GM21381 (cell line): Measurements from ENCODE around the gene CSNK1A1.

Experiments
- ATAC-seq: cut with Tn5 transposase; IDR thresholded peaks from one replicate; pipeline ENCODE4 v1.9.1; 2021; ENCODE audit warnings: mild to moderate bottlenecking, moderate library complexity; ENCODE audit not compliant: unreplicated experiment

The CSNK1A1 gene

GRCh38 chr5:149495673-149496072, 55.6 kb downstream of the CSNK1A1 start:
- ATAC-seq, result no peak

- no peak for ATAC-seq
These were observed 57.9 kb downstream of the CSNK1A1 start for GRCh38 chr5:149493316-149493715.

- ATAC-seq, result no peak
These were observed 58.5 kb downstream of the CSNK1A1 start for GRCh38 chr5:149492781-149493180.

- ATAC-seq, result no peak
These were observed 60.4 kb downstream of the CSNK1A1 start for GRCh38 chr5:149490599-149491485.

GRCh38 chr5:149489605-149490037, 61.6 kb downstream of the CSNK1A1 start:
- no peak for ATAC-seq

GRCh38 chr5:149488645-149489306, 62.5 kb downstream of the CSNK1A1 start:
- ATAC-seq, result no peak

- ATAC-seq, result no peak
These were observed 63.6 kb downstream of the CSNK1A1 start for GRCh38 chr5:149487672-149488071.

- ATAC-seq, result no peak
These were observed 64.3 kb downstream of the CSNK1A1 start for GRCh38 chr5:149486726-149487635.

- ATAC-seq, result no peak
These were observed 65.3 kb downstream of the CSNK1A1 start for GRCh38 chr5:149485655-149486615.

GRCh38 chr5:149481485-149481884, 69.8 kb downstream of the CSNK1A1 start:
- ATAC-seq, result no peak

- ATAC-seq, result no peak
These were observed 72.5 kb downstream of the CSNK1A1 start for GRCh38 chr5:149478761-149479160.

- no peak for ATAC-seq
These were observed 75.5 kb downstream of the CSNK1A1 start for GRCh38 chr5:149475777-149476176.

- no peak for ATAC-seq
These were observed 77.0 kb downstream of the CSNK1A1 start for GRCh38 chr5:149474198-149474597.

- ATAC-seq, result no peak
These were observed 77.8 kb downstream of the CSNK1A1 start for GRCh38 chr5:149473441-149473840.

- ATAC-seq, result no peak
These were observed 78.8 kb downstream of the CSNK1A1 start for GRCh38 chr5:149472399-149472798.

GRCh38 chr5:149471406-149472183, 79.6 kb downstream of the CSNK1A1 start:
- ATAC-seq, result no peak

- ATAC-seq, result no peak
These were observed 80.3 kb downstream of the CSNK1A1 start for GRCh38 chr5:149470942-149471341.

GRCh38 chr5:149466457-149466972, 84.7 kb downstream of the CSNK1A1 start:
- ATAC-seq, result no peak
